ENCODE results near the gene KIF19. TPM values are rescaled to one million over a fixed set of nuclear protein-coding genes. Genes with fewer than 3 reads are reported as not detected.
"Not testable (repeated sequence)": the region's sequence is repeated elsewhere in the genome, so short reads cannot be mapped to it uniquely, and the experiment has no call there.

Gene KIF19
- total RNA-seq, 4 donors from 2014 or later = 0.81 to 2.1 (median 1.5) TPM

DNA sequence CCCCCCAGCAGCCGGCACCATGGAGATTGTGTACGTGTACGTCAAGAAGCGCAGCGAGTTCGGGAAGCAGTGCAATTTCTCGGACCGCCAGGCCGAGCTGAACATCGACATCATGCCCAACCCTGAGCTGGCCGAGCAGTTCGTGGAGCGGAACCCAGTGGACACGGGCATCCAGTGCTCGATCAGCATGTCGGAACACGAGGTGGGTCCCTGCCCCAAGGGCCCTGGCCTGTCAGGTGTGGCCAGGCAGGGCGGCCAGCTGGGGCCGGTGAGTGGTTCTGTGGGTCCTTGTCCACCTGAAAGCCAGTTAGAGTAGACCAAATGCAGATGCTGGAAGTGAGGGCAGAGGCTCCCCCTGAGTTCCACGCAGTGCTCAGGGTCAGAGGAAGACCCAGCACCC, 44.2 kb upstream of the KIF19 start:
- H3K36me3 ChIP-seq = no peaks in the 10 kb centered on the region
- no peak overlapping the region for H3K4me3 ChIP-seq
- TF ChIP-seq, protein P1, sequence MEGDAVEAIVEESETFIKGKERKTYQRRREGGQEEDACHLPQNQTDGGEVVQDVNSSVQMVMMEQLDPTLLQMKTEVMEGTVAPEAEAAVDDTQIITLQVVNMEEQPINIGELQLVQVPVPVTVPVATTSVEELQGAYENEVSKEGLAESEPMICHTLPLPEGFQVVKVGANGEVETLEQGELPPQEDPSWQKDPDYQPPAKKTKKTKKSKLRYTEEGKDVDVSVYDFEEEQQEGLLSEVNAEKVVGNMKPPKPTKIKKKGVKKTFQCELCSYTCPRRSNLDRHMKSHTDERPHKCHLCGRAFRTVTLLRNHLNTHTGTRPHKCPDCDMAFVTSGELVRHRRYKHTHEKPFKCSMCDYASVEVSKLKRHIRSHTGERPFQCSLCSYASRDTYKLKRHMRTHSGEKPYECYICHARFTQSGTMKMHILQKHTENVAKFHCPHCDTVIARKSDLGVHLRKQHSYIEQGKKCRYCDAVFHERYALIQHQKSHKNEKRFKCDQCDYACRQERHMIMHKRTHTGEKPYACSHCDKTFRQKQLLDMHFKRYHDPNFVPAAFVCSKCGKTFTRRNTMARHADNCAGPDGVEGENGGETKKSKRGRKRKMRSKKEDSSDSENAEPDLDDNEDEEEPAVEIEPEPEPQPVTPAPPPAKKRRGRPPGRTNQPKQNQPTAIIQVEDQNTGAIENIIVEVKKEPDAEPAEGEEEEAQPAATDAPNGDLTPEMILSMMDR (IDR thresholded peaks at IDR 0.05) = no peak
- TF ChIP-seq EP300 (IDR thresholded peaks at IDR 0.05) = no peak
- TF ChIP-seq POLR2AphosphoS5 (IDR thresholded peaks at IDR 0.05) = no peak
- TF ChIP-seq POLR2A (IDR thresholded peaks at IDR 0.05) = no peak
- no peak for ATAC-seq
- peaks cover 36% of the 10 kb centered on the region for H3K27me3 ChIP-seq
- H3K9me3 ChIP-seq = no peaks in the 10 kb centered on the region
- peaks cover 0 to 16% (median 0%) of the 10 kb centered on the region in 3 donors for H3K4me1 ChIP-seq
- H3K27ac ChIP-seq = no peak overlapping the region
- WGBS, 2 donors (ENCODE audit: low coverage in 1 of 2) = 84 to 100% methylated on average over 1 to 3 of the region's 20 CpGs

DNA sequence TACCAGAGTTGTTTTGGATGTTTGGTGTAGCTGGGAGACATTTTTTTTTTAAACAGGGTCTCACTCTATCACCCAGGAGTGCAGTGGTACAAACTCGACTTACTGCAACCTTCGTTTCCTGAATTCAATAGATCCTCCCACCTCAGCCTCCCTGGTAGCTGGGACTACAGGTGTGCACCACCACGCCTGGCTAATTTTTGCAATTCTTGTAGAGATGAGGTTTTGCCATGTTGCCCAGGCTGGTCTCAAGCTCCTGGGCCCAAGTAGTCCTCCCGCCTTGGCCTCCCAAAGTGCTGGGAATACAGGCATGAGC, 43.8 kb upstream of the KIF19 start:
- not testable (repeated sequence) for ATAC-seq, H3K4me3 ChIP-seq, H3K36me3 ChIP-seq, H3K9me3 ChIP-seq, H3K27ac ChIP-seq
- WGBS, 2 donors (ENCODE audit: low coverage in 1 of 2) = 65 to 70% methylated on average over 2 of the region's 4 CpGs
- H3K4me1 ChIP-seq = peaks cover 0 to 11% (median 0%) of the 10 kb centered on the region in 3 donors
- peaks cover 34% of the 10 kb centered on the region for H3K27me3 ChIP-seq

DNA sequence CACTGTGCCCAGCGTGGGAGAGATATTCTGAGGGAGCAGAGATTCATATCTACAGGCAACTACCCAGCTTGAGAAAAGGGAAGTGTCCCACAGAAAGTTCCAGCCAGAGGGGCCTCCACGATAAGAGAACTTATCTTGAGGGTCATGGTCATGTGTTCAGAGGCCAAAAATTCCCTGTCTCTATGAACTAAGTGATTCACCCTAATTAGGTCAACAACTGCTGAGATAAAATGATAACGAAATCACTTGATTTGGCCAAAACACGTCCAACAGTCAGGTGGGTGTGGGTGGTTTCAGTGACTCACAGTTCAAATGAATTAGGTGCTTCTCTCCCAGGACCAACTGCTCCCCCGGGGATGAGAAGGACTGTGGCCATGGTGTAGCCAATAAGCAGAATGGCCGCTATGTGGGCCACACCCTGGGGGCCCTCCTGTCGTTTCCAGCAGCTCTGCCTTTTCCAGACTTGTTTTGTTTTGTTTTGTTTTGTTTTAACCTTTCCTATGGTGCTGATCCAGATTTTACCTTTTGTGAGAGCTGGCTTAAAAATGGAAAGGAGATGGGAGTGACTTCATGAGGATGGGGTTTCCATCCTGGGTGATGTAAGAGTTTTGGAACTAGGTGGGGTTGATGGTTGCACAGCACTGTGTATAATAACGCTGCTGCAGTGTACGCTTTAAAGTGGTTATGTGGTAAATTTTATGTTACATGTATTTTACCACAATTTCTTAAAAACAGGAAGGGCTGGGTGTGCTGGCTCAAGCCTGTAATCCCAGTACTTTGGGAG, 43.2 kb upstream of the KIF19 start:
- 77 to 82% methylated on average over 2 to 8 of the region's 9 CpGs for WGBS, 2 donors (ENCODE audit: low coverage in 1 of 2)

DNA sequence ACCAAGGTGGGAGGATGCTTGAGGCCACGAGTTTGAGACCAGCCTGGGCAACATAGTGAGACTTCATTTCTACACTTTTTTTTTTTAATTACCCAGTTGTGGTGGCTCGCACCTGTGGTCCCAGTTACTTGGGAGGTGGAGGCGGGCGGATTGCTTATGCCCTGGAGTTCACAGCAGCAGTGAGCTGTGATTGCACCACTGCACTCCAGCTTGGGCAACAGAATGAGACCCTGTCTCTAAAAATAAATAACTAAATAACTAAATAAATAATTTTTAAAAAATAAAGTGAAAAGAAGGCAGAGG, 42.7 kb upstream of the KIF19 start:
- H3K4me3 ChIP-seq = no peak overlapping the region
- WGBS, 2 donors (ENCODE audit: low coverage in 1 of 2) = 81 to 84% methylated on average over 2 to 3 of the region's 4 CpGs
- no peak overlapping the region for H3K27ac ChIP-seq
- H3K27me3 ChIP-seq = peaks cover 34% of the 10 kb centered on the region
- no peaks in the 10 kb centered on the region for H3K9me3 ChIP-seq
- ATAC-seq = no peak
- no peaks in the 10 kb centered on the region for H3K36me3 ChIP-seq
- TF ChIP-seq POLR2AphosphoS5 (IDR thresholded peaks at IDR 0.05) (no peak), EP300 (IDR thresholded peaks at IDR 0.05) (no peak), POLR2A (IDR thresholded peaks at IDR 0.05) (no peak)
- TF ChIP-seq, protein P1 (IDR thresholded peaks at IDR 0.05) = no peak
- H3K4me1 ChIP-seq = peaks cover 0 to 7% (median 0%) of the 10 kb centered on the region in 3 donors

More for the DNA sequence above, 43.2 kb upstream of the KIF19 start:
- H3K27me3 ChIP-seq = peaks cover 34% of the 10 kb centered on the region
- no peaks in the 10 kb centered on the region for H3K36me3 ChIP-seq
- no peak overlapping the region for H3K4me3 ChIP-seq
- no peak overlapping the region for H3K27ac ChIP-seq
- no peaks in the 10 kb centered on the region for H3K9me3 ChIP-seq
- no peak for TF ChIP-seq POLR2A (IDR thresholded peaks at IDR 0.05)
- TF ChIP-seq, protein P1 (IDR thresholded peaks at IDR 0.05) = no peak
- TF ChIP-seq POLR2AphosphoS5 (IDR thresholded peaks at IDR 0.05) = no peak
- no peak for TF ChIP-seq EP300 (IDR thresholded peaks at IDR 0.05)
- ATAC-seq = no peak
- H3K4me1 ChIP-seq = peaks cover 0 to 7% (median 0%) of the 10 kb centered on the region in 3 donors

DNA sequence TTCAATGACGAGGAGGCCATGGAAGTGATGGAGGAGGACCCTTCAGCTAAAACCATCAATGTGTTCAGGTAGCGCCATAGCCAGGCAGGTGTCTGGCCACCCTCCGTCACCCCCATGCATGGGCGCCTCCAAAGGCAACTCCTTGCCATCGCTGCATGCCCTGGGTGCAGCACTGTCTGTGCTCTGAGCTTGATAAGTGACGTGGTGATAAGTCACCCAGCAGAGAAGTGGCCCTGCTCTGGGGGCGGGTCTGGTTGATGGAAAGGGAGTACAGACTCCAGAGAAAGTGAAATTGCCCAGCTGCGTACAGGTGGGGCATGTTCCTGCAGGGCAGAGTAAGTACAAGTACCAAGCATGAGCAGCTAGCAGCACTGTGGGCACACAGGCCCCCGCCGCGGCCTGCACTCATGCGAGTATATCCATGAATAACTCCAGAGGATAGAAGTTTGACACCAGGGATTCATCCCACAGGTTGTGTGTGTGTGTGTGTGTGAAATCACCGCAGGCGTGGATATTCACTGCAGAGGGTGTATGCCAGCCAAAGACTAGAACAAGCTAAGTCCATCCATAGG, 38.9 kb upstream of the KIF19 start:
- Histone ChIP-seq H3K9me3 (no peaks in the 10 kb centered on the region), H3K27ac (no peak overlapping the region), H3K27me3 (peaks cover 28% of the 10 kb centered on the region), H3K4me1 (peaks cover 0 to 7% (median 0%) of the 10 kb centered on the region in 3 donors), H3K4me3 (no peak overlapping the region), H3K36me3 (no peaks in the 10 kb centered on the region)
- ATAC-seq = no peak
- WGBS, 2 donors (ENCODE audit: low coverage in 1 of 2) = 86 to 100% methylated on average over 1 to 5 of the region's 14 CpGs
- TF ChIP-seq POLR2A (IDR thresholded peaks at IDR 0.05) = no peak
- TF ChIP-seq POLR2AphosphoS5 (IDR thresholded peaks at IDR 0.05) = no peak
- TF ChIP-seq, protein P1 (IDR thresholded peaks at IDR 0.05) = no peak
- no peak for TF ChIP-seq EP300 (IDR thresholded peaks at IDR 0.05)
